Measurements from ENCODE around the gene BRAF.

GRCh38 chr7:140773104-140773503, 151.6 kb downstream of the BRAF start:
- TF ChIP-seq CTCF (IDR thresholded peaks at IDR 0.05) (no peak), POLR2A (IDR thresholded peaks at IDR 0.05) (no peak)

All from lower leg skin (tissue), 3 donors.